ENCODE measurements around the gene UNC45A. TPM values are rescaled to one million over a fixed set of nuclear protein-coding genes. Genes with fewer than 3 reads are reported as not detected.
"Not testable (repeated sequence)": the region's sequence is repeated elsewhere in the genome, so short reads cannot be mapped to it uniquely, and the experiment has no call there.

UNC45A gene
- total RNA-seq, 4 donors from 2014 or later = 38.7 to 76.0 (median 64.2) TPM

DNA sequence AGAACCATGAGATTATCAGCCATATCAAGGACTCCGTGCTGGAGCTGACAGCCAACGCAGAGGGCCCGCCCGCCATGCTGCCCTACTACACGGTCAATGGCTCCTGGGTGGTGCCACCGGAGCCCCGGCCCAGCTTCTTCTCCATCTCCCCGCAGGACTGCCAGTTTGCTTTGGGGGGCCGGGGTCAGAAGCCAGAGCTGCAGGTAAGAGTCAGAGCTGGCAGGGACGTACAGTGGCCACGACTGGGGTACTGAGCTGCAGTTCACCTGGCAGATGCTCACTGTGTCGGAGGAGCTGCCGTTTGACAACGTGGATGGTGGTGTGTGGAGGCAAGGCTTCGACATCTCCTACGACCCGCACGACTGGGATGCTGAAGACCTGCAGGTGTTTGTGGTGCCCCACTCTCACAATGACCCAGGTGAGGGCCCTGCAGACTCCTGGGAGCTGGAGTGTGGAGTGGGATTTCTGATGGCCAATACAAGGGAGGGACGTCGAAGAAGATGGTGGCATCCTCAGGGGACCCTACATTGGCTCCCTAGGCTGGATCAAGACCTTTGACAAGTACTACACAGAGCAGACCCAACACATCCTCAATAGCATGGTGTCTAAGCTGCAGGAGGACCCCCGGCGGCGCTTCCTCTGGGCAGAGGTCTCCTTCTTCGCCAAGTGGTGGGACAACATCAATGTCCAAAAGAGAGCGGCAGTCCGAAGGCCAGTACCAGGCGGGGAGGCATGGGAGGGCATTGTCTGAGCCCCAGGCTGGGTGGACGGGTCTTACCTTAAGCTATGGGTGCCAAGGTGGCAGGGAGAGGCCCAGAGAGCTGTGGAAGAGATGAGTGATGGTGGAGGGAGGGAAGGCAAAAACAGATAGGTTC, 29.5 kb upstream of the UNC45A start:
- Histone ChIP-seq H3K4me3 (no peak overlapping the region), H3K27ac (no peak overlapping the region), H3K9me3 (no peaks in the 10 kb centered on the region), H3K4me1 (peaks cover 14 to 34% (median 14%) of the 10 kb centered on the region in 3 donors), H3K27me3 (no peaks in the 10 kb centered on the region), H3K36me3 (peaks cover 13 to 58% (median 35%) of the 10 kb centered on the region in 3 donors)
- no peak for DNase-seq
- WGBS, 2 donors = 95% methylated on average over 9 to 12 of the region's 28 CpGs
- intact Hi-C loops (cut with DNase I) = no loop called here
- TF ChIP-seq, protein P1, sequence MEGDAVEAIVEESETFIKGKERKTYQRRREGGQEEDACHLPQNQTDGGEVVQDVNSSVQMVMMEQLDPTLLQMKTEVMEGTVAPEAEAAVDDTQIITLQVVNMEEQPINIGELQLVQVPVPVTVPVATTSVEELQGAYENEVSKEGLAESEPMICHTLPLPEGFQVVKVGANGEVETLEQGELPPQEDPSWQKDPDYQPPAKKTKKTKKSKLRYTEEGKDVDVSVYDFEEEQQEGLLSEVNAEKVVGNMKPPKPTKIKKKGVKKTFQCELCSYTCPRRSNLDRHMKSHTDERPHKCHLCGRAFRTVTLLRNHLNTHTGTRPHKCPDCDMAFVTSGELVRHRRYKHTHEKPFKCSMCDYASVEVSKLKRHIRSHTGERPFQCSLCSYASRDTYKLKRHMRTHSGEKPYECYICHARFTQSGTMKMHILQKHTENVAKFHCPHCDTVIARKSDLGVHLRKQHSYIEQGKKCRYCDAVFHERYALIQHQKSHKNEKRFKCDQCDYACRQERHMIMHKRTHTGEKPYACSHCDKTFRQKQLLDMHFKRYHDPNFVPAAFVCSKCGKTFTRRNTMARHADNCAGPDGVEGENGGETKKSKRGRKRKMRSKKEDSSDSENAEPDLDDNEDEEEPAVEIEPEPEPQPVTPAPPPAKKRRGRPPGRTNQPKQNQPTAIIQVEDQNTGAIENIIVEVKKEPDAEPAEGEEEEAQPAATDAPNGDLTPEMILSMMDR (IDR thresholded peaks at IDR 0.05) = no peak
- no peak for TF ChIP-seq POLR2A (IDR thresholded peaks at IDR 0.05)

DNA sequence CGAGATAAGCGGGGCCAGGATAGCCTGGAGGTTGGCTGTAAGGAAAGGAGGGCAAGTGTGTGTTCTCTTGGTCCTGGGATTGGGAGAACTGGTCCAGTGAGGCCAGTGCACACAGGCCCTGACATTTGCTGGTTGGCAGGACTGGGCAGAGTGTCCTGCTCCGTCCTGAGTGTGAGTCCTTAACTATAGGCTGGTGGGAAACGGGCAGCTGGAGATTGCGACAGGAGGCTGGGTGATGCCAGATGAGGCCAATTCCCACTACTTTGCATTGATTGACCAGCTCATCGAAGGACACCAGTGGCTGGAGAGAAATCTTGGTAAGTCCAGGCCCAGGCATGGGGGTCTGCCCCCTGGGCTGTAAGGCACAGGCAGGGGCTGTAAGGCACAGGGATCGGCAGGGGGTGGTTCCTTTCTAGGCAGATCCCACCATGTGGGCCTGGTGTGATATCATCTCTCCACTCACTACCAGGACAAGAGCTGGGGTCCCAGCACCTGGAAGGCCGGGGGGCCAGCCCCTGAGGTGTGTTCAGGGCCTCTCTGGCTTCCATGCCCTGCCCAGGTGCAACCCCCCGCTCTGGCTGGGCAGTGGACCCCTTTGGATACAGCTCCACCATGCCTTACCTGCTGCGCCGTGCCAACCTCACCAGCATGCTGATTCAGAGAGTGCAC, 28.8 kb upstream of the UNC45A start:
- DNase-seq = no peak
- 92 to 96% methylated on average over 4 to 7 of the region's 11 CpGs for WGBS, 2 donors
- peaks cover 21 to 66% (median 41%) of the 10 kb centered on the region in 3 donors for H3K36me3 ChIP-seq
- H3K27ac ChIP-seq = no peak overlapping the region
- H3K4me1 ChIP-seq = peaks cover 14 to 31% (median 14%) of the 10 kb centered on the region in 3 donors
- H3K4me3 ChIP-seq = no peak overlapping the region
- no peaks in the 10 kb centered on the region for H3K9me3 ChIP-seq
- H3K27me3 ChIP-seq = no peaks in the 10 kb centered on the region
- intact Hi-C loops (cut with DNase I) = no loop called here
- TF ChIP-seq POLR2A (IDR thresholded peaks at IDR 0.05) = no peak
- TF ChIP-seq, protein P1 (IDR thresholded peaks at IDR 0.05) = no peak

DNA sequence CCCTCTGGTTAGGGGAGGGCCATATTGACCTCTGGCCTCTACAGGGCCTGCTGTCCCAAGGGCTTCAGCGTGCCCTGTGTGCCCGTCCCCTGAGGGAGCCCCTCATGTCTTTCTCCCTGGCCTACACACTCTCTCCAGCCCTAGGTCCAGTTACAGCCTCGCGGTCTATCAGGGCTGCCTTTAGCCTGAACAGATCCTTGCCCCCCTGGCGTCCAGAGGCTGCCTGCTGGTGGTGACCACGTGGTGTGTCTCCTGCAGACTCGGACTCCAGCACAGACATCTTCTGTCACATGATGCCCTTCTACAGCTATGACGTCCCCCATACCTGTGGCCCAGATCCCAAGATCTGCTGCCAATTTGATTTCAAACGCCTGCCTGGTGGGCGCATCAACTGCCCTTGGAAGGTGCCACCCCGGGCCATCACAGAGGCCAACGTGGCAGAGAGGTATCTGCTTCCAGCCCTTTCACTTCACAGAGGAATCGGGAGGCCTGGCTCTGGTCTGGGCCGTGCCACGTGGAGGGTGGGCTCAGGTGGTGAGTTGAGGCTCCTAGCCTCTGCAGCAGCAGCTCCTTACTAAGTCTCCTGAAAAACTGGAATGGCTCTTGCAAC, 27.9 kb upstream of the UNC45A start:
- peaks cover 9 to 23% (median 10%) of the 10 kb centered on the region in 3 donors for H3K4me1 ChIP-seq
- WGBS, 2 donors = 82 to 95% methylated on average over 11 to 13 of the region's 15 CpGs
- H3K27me3 ChIP-seq = no peaks in the 10 kb centered on the region
- H3K36me3 ChIP-seq = peaks cover 27 to 74% (median 48%) of the 10 kb centered on the region in 3 donors
- peak overlapping the region in 1 of 4 donors; percentile 16 for H3K27ac ChIP-seq
- no peak overlapping the region for H3K4me3 ChIP-seq
- DNase-seq = no peak
- intact Hi-C loops (cut with DNase I) = no loop called here
- H3K9me3 ChIP-seq = no peaks in the 10 kb centered on the region
- TF ChIP-seq POLR2A (IDR thresholded peaks at IDR 0.05) = no peak
- TF ChIP-seq, protein P1 (IDR thresholded peaks at IDR 0.05) = no peak

- TF ChIP-seq, protein P1 (IDR thresholded peaks at IDR 0.05) = no peak
- no peak for TF ChIP-seq POLR2A (IDR thresholded peaks at IDR 0.05)
- Histone ChIP-seq H3K9me3 (no peaks in the 10 kb centered on the region), H3K4me3 (no peak overlapping the region), H3K4me1 (peaks cover 8 to 23% (median 9%) of the 10 kb centered on the region in 3 donors), H3K27me3 (no peaks in the 10 kb centered on the region), H3K36me3 (peaks cover 35 to 82% (median 56%) of the 10 kb centered on the region in 3 donors), H3K27ac (no peak overlapping the region)
- WGBS, 2 donors = 81 to 88% methylated on average over 8 to 9 of the region's 9 CpGs
- DNase-seq = no peak
- intact Hi-C loops (cut with DNase I) = no loop called here
Measured at GRCh38 chr15:90907838-90908507, 27.1 kb upstream of the UNC45A start.

GRCh38 chr15:90909449-90909848, 25.6 kb upstream of the UNC45A start:
- H3K9me3 ChIP-seq; intact Hi-C loops (cut with DNase I); H3K27me3 ChIP-seq; H3K27ac ChIP-seq; DNase-seq; H3K4me1 ChIP-seq; H3K4me3 ChIP-seq: not testable (repeated sequence)
- whole genome bisulfite sequencing, 2 donors = 81 to 87% methylated on average over 9 to 11 of the region's 11 CpGs
- peaks cover 50 to 97% (median 63%) of the 10 kb centered on the region in 3 donors for H3K36me3 ChIP-seq
